ENCODE data around the gene SH2D7.

GRCh38 chr15:78063217-78063616, 29.1 kb upstream of the SH2D7 start:
- no peak for TF ChIP-seq CTCF (conservative IDR thresholded peaks at IDR 0.05; ENCODE audit: low read length)
- no peak for TF ChIP-seq EZH2phosphoT487 (IDR thresholded peaks at IDR 0.05; ENCODE audit: borderline replicate concordance)
